ENCODE measurements around the gene PRKAR2B. TPM values are rescaled to one million over a fixed set of nuclear protein-coding genes. Genes with fewer than 3 reads are reported as not detected.

PRKAR2B gene
- total and polyA plus RNA-seq, 7 donors = 1.3 to 3.5 (median 1.7) TPM

DNA sequence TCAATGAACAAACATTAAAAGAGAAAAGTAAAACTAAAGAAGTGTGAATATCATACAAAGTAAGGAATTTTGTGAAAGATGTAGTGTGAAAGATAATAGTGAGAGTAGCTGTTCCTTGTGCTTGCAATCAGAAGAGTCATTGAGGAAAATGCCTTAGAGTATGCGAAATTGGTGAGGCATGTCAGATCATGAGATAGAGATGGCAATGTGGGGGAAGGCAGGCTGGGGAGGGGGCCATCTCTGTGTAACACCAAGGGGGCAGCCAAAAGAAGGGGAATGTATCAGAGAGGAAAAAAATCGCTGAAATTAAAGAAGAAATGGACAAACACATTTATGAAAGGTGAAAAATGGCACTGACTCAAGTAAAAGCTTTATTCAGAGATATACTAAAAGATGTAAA is 19.6 kb upstream of the PRKAR2B start:
- ATAC-seq (no peak), DNase-seq (no peak)
- no peaks in the 10 kb centered on the region for H3K36me3 ChIP-seq (ENCODE audit: insufficient read depth in 1 of 2, low read depth in 1 of 2)
- TF ChIP-seq, protein P1, sequence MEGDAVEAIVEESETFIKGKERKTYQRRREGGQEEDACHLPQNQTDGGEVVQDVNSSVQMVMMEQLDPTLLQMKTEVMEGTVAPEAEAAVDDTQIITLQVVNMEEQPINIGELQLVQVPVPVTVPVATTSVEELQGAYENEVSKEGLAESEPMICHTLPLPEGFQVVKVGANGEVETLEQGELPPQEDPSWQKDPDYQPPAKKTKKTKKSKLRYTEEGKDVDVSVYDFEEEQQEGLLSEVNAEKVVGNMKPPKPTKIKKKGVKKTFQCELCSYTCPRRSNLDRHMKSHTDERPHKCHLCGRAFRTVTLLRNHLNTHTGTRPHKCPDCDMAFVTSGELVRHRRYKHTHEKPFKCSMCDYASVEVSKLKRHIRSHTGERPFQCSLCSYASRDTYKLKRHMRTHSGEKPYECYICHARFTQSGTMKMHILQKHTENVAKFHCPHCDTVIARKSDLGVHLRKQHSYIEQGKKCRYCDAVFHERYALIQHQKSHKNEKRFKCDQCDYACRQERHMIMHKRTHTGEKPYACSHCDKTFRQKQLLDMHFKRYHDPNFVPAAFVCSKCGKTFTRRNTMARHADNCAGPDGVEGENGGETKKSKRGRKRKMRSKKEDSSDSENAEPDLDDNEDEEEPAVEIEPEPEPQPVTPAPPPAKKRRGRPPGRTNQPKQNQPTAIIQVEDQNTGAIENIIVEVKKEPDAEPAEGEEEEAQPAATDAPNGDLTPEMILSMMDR (IDR thresholded peaks at IDR 0.05) = no peak
- intact Hi-C loops (cut with DNase I) = no loop called here
- WGBS, 3 donors = 93 to 94% (median 94%) methylated on average over 2 of the region's 2 CpGs
- H3K27me3 ChIP-seq (ENCODE audit: insufficient read depth in 3 of 3, low read length in 2 of 3) = no peaks in the 10 kb centered on the region
- no peak overlapping the region for H3K27ac ChIP-seq
- H3K4me3 ChIP-seq = no peak overlapping the region
- H3K4me1 ChIP-seq = no peaks in the 10 kb centered on the region
- H3K9me3 ChIP-seq = peaks cover 4% of the 10 kb centered on the region

DNA sequence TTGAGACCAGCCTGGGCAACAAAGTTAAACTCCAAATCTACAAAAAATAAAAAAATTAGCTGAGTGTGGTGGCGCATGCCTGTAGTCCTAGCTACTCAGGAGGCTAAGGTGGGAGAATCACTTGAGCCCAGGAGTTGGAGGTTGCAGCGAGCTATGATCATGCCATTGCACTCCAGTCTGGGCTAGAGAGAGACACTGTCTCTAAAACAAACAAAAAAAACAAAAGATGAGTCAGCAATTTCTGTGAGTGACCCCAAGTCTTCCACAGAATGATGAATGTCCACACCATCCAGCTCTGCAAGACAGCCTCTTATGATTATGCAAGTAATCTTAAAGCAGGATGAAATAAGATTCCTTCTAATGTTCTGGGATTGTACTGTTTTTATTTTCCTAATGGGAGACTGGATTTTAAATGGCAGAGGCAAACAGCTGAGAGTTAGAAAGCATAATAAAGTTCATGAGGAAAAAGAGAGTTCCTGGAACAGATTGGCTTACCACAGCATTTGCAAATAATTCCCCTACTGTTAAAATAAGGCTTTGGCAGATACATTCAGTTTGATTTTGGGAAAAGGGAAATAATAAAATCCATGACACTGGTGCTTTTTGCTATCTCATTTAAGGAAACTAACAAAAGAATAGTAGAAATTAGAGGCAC is 18.9 kb upstream of the PRKAR2B start:
- H3K4me3 ChIP-seq = no peak overlapping the region
- H3K27ac ChIP-seq = no peak overlapping the region
- 86 to 92% (median 90%) methylated on average over 2 of the region's 2 CpGs for WGBS, 3 donors
- DNase-seq (no peak), ATAC-seq (no peak)
- no peaks in the 10 kb centered on the region for H3K4me1 ChIP-seq
- H3K27me3 ChIP-seq (ENCODE audit: insufficient read depth in 3 of 3, low read length in 2 of 3) = no peaks in the 10 kb centered on the region
- intact Hi-C loops (cut with DNase I) = no loop called here
- no peaks in the 10 kb centered on the region for H3K36me3 ChIP-seq (ENCODE audit: insufficient read depth in 1 of 2, low read depth in 1 of 2)
- TF ChIP-seq, protein P1 (IDR thresholded peaks at IDR 0.05) = no peak
- H3K9me3 ChIP-seq = peaks cover 4% of the 10 kb centered on the region

DNA sequence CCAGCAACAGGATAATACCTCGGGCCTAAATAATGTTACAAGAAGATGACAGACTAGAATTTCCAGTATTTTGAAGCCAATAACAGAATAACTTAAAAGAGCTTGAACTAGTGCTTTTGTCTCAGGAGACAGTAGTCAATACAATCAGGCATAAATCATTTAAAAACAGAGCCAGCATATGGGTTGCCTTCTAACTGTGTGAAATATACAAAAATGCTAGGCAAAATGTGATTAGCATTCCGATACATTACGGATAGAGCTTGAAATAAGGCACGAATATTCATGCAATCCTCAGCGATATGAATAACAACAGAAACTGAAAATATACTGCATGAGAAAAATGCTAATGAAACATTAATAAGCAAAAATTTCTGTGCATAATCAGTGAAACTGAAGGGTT is 18.3 kb upstream of the PRKAR2B start:
- DNase-seq = no peak
- intact Hi-C loops (cut with DNase I) = no loop called here
- Histone ChIP-seq H3K36me3 (ENCODE audit: insufficient read depth in 1 of 2, low read depth in 1 of 2) (no peaks in the 10 kb centered on the region), H3K27me3 (ENCODE audit: insufficient read depth in 3 of 3, low read length in 2 of 3) (no peaks in the 10 kb centered on the region), H3K4me1 (no peaks in the 10 kb centered on the region), H3K9me3 (peaks cover 4% of the 10 kb centered on the region), H3K4me3 (no peak overlapping the region), H3K27ac (no peak overlapping the region)
- WGBS, 3 donors = 78 to 83% (median 81%) methylated on average over 5 of the region's 5 CpGs
- TF ChIP-seq, protein P1 (IDR thresholded peaks at IDR 0.05) = no peak
- no peak for ATAC-seq

DNA sequence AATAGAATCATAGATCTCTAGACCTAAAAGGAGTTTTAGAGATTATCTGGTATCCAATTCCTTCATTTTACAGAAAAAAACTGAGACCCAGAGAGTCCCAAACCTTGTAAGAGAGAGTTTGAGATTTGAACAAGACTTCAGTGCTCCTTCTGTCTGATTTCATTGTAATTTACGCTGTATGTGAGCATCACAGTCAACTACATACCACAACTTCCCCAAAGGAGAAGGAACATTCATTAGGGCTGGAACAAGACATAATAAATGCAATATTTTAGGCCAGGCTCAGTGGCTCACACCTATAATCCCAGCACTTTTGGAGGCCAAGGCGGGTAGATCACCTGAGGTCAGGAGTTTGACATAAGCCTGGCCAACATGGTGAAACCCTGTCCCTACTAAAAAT is 17.3 kb upstream of the PRKAR2B start:
- H3K36me3 ChIP-seq (ENCODE audit: insufficient read depth in 1 of 2, low read depth in 1 of 2) = no peaks in the 10 kb centered on the region
- H3K9me3 ChIP-seq = peaks cover 4% of the 10 kb centered on the region
- intact Hi-C loops (cut with DNase I) = no loop called here
- 89 to 97% (median 91%) methylated on average over 2 of the region's 2 CpGs for WGBS, 3 donors
- no peaks in the 10 kb centered on the region for H3K27me3 ChIP-seq (ENCODE audit: insufficient read depth in 3 of 3, low read length in 2 of 3)
- no peak for DNase-seq
- no peaks in the 10 kb centered on the region for H3K4me1 ChIP-seq
- no peak overlapping the region for H3K27ac ChIP-seq
- no peak for ATAC-seq
- TF ChIP-seq, protein P1 (IDR thresholded peaks at IDR 0.05) = no peak
- no peak overlapping the region for H3K4me3 ChIP-seq

All from psoas muscle (tissue), 8 donors.